GM12801 (cell line): Measurements from ENCODE around the gene SASH1.

Source experiments
- CTCF ChIP-seq: IDR thresholded peaks from one replicate; pipeline ENCODE4 v1.5.1; 2011; ENCODE audit warnings: control low read depth; ENCODE audit not compliant: insufficient read length; ENCODE audit errors: extremely low read depth

The SASH1 gene

GRCh38 chr6:148398678-148399077 lies 56.0 kb downstream of the SASH1 start:
- no peak for TF ChIP-seq CTCF

- no peak for TF ChIP-seq CTCF
These were observed 58.9 kb downstream of the SASH1 start for GRCh38 chr6:148401571-148401970.

- TF ChIP-seq CTCF = no peak
These were observed 61.9 kb downstream of the SASH1 start for GRCh38 chr6:148404456-148405054.

GRCh38 chr6:148405894-148406293 lies 63.3 kb downstream of the SASH1 start:
- no peak for TF ChIP-seq CTCF

- TF ChIP-seq CTCF = no peak
These were observed 64.1 kb downstream of the SASH1 start for GRCh38 chr6:148406579-148407371.

- TF ChIP-seq CTCF = no peak
These were observed 64.7 kb downstream of the SASH1 start for GRCh38 chr6:148407372-148407771.

GRCh38 chr6:148413321-148414091 lies 70.9 kb downstream of the SASH1 start:
- no peak for TF ChIP-seq CTCF
